Measurements from ENCODE around the gene ZNF335.

DNA sequence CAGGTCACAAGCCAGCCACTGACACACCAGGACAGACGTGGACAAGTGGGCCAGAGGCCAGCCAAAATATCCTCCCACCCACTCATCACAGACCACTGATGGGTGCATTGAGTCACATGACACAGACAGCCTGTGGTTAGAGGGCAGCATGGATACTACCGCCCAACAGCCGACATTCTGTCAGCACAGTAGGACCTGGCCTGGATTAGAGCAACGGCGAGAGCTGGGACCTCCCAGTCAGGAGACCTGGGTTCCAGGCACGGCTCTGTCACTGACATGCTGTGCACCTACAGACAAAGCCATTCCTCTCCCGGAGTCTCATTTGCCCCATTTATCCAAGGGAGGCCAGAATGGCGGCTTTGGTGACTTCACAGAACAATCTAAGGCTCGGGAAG lies 8.0 kb downstream of the ZNF335 start:
- TF ChIP-seq, protein P1, sequence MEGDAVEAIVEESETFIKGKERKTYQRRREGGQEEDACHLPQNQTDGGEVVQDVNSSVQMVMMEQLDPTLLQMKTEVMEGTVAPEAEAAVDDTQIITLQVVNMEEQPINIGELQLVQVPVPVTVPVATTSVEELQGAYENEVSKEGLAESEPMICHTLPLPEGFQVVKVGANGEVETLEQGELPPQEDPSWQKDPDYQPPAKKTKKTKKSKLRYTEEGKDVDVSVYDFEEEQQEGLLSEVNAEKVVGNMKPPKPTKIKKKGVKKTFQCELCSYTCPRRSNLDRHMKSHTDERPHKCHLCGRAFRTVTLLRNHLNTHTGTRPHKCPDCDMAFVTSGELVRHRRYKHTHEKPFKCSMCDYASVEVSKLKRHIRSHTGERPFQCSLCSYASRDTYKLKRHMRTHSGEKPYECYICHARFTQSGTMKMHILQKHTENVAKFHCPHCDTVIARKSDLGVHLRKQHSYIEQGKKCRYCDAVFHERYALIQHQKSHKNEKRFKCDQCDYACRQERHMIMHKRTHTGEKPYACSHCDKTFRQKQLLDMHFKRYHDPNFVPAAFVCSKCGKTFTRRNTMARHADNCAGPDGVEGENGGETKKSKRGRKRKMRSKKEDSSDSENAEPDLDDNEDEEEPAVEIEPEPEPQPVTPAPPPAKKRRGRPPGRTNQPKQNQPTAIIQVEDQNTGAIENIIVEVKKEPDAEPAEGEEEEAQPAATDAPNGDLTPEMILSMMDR (IDR thresholded peaks at IDR 0.05): no peak
- no peak for TF ChIP-seq POLR2AphosphoS5 (IDR thresholded peaks at IDR 0.05)
